Astrocyte (in vitro differentiated cells and primary cell): ENCODE data around the gene WSCD2. TPM values are rescaled to one million over a fixed set of nuclear protein-coding genes. Genes with fewer than 3 reads are reported as not detected.

Source experiments
- DNase-seq: peaks from one replicate; pipeline ENCODE4 v3.0.0-alpha.2; 2010; ENCODE audit warnings: low read depth
- FAIRE-seq: peaks from 2 replicates; lab custom pipeline; 2011; peaks lifted over from hg19 to GRCh38; lab: Jason Lieb, UNC
- H2AFZ ChIP-seq: 2 replicates; pipeline ENCODE4 v1.6.0; 2012; ENCODE audit warnings: low read depth, low read length, inconsistent platforms
- H3K27ac ChIP-seq: 2 replicates; pipeline ENCODE4 v1.5.1; 2011; ENCODE audit warnings: low read depth, low read length, inconsistent platforms
- H3K27me3 ChIP-seq: 2 replicates; pipeline ENCODE4 v1.6.0; 2011; ENCODE audit warnings: low read length, inconsistent platforms; ENCODE audit not compliant: insufficient read depth
- H3K36me3 ChIP-seq: 2 replicates; pipeline ENCODE4 v1.5.1; 2011; ENCODE audit warnings: low read length, inconsistent platforms; ENCODE audit not compliant: insufficient read depth
- H3K4me1 ChIP-seq: 2 replicates; pipeline ENCODE4 v1.5.1; 2011; ENCODE audit warnings: low read length, inconsistent platforms; ENCODE audit not compliant: insufficient read depth
- H3K4me2 ChIP-seq: 2 replicates; pipeline ENCODE4 v1.6.0; 2012; ENCODE audit warnings: low read length, inconsistent platforms
- H3K4me3 ChIP-seq: 2 replicates; pipeline ENCODE4 v1.5.1; 2011; ENCODE audit warnings: low read depth, mild to moderate bottlenecking, low read length, inconsistent platforms; ENCODE audit not compliant: insufficient read depth
- H3K79me2 ChIP-seq: 2 replicates; pipeline ENCODE4 v1.6.0; 2012; ENCODE audit warnings: mild to moderate bottlenecking, low read length, inconsistent platforms; ENCODE audit not compliant: insufficient read depth
- H3K9ac ChIP-seq: 2 replicates; pipeline ENCODE4 v1.6.0; 2012; ENCODE audit warnings: mild to moderate bottlenecking, low read length, inconsistent platforms
- H3K9me3 ChIP-seq: 2 replicates; pipeline ENCODE4 v1.5.1; 2012; ENCODE audit warnings: low read depth, mild to moderate bottlenecking, low read length, inconsistent platforms; ENCODE audit not compliant: insufficient read depth
- H4K20me1 ChIP-seq: 2 replicates; pipeline ENCODE4 v1.6.0; 2012; ENCODE audit warnings: low read length, inconsistent platforms; ENCODE audit not compliant: insufficient read depth
- H3K27ac Mint-ChIP-seq: one replicate; pipeline ENCODE4 v1.8.0; 2021; ENCODE audit warnings: mild to moderate bottlenecking, mixed read lengths; ENCODE audit not compliant: unreplicated experiment
- H3K27me3 Mint-ChIP-seq: one replicate; pipeline ENCODE4 v1.8.0; 2021; ENCODE audit warnings: low read depth, mixed read lengths; ENCODE audit not compliant: unreplicated experiment
- H3K36me3 Mint-ChIP-seq: one replicate; pipeline ENCODE4 v1.8.0; 2021; ENCODE audit warnings: low read depth, mixed read lengths; ENCODE audit not compliant: unreplicated experiment
- H3K4me1 Mint-ChIP-seq: one replicate; pipeline ENCODE4 v1.8.0; 2021; ENCODE audit warnings: low read depth, mixed read lengths; ENCODE audit not compliant: unreplicated experiment
- H3K4me3 Mint-ChIP-seq: one replicate; pipeline ENCODE4 v1.8.0; 2021; ENCODE audit warnings: mild to moderate bottlenecking, moderate library complexity, mixed read lengths; ENCODE audit not compliant: unreplicated experiment
- H3K9me3 Mint-ChIP-seq: one replicate; pipeline ENCODE4 v1.8.0; 2021; ENCODE audit warnings: mild to moderate bottlenecking, mixed read lengths; ENCODE audit not compliant: unreplicated experiment
- CTCF ChIP-seq: IDR thresholded peaks from 2 replicates; pipeline ENCODE4 v1.5.1; 2011; ENCODE audit warnings: low read depth, mild to moderate bottlenecking, inconsistent platforms, low read length, moderate library complexity; ENCODE audit not compliant: insufficient read depth
- EZH2 ChIP-seq: IDR thresholded peaks from 2 replicates; pipeline ENCODE4 v1.6.1; 2012; ENCODE audit warnings: mild to moderate bottlenecking, low read length, inconsistent platforms; ENCODE audit not compliant: insufficient read depth
- total RNA-seq: library from RNA; stranded (reverse); gene quantifications from 2 replicates; pipeline ENCODE4 v1.2.1, GENCODE V29; 2021

The WSCD2 gene
- total RNA-seq, 1 donor from 2014 or later, result 0.11 TPM

- FAIRE-seq (no peak), DNase-seq (no peak)
- peaks cover 12% of the 10 kb centered on the region for H3K27me3 Mint-ChIP-seq
- no peaks in the 10 kb centered on the region for H3K36me3 Mint-ChIP-seq
- Histone ChIP-seq H4K20me1 (no peaks in the 10 kb centered on the region), H3K4me1 (no peaks in the 10 kb centered on the region), H3K36me3 (no peaks in the 10 kb centered on the region), H3K27me3 (peaks cover 3% of the 10 kb centered on the region), H3K4me3 (no peak overlapping the region), H3K27ac (no peak overlapping the region), H3K4me2 (no peak overlapping the region), H3K79me2 (no peaks in the 10 kb centered on the region), H3K9me3 (no peaks in the 10 kb centered on the region), H3K9ac (no peak overlapping the region), H2AFZ (no peak overlapping the region)
- no peak for TF ChIP-seq CTCF
- no peak for TF ChIP-seq EZH2
- H3K4me1 Mint-ChIP-seq, result no peaks in the 10 kb centered on the region
- H3K9me3 Mint-ChIP-seq, result peaks cover 4% of the 10 kb centered on the region
- H3K4me3 Mint-ChIP-seq, result no peak overlapping the region
- H3K27ac Mint-ChIP-seq, result no peak overlapping the region
Observed at GRCh38 chr12:108241986-108242703, 113.1 kb downstream of the WSCD2 start.

GRCh38 chr12:108247130-108247529 lies 118.0 kb downstream of the WSCD2 start:
- Mint-ChIP-seq H3K4me1 (no peaks in the 10 kb centered on the region), H3K27ac (no peak overlapping the region), H3K27me3 (peaks cover 38% of the 10 kb centered on the region), H3K9me3 (no peaks in the 10 kb centered on the region), H3K4me3 (no peak overlapping the region), H3K36me3 (no peaks in the 10 kb centered on the region)
- no peak for FAIRE-seq
- H3K9ac ChIP-seq, result no peak overlapping the region
- no peak overlapping the region for H3K4me2 ChIP-seq
- no peaks in the 10 kb centered on the region for H3K27me3 ChIP-seq
- no peak for DNase-seq
- H3K9me3 ChIP-seq, result no peaks in the 10 kb centered on the region
- no peaks in the 10 kb centered on the region for H4K20me1 ChIP-seq
- no peaks in the 10 kb centered on the region for H3K4me1 ChIP-seq
- TF ChIP-seq CTCF (no peak), EZH2 (no peak)
- no peak overlapping the region for H3K27ac ChIP-seq
- no peaks in the 10 kb centered on the region for H3K36me3 ChIP-seq
- no peak overlapping the region for H2AFZ ChIP-seq
- no peak overlapping the region for H3K4me3 ChIP-seq
- H3K79me2 ChIP-seq, result no peaks in the 10 kb centered on the region

- H4K20me1 ChIP-seq, result no peaks in the 10 kb centered on the region
- H3K9me3 Mint-ChIP-seq, result no peaks in the 10 kb centered on the region
- H3K27ac ChIP-seq, result no peak overlapping the region
- H3K36me3 Mint-ChIP-seq, result no peaks in the 10 kb centered on the region
- no peak overlapping the region for H3K4me3 Mint-ChIP-seq
- H3K4me1 ChIP-seq, result no peaks in the 10 kb centered on the region
- FAIRE-seq (no peak), DNase-seq (no peak)
- H3K4me2 ChIP-seq, result no peak overlapping the region
- TF ChIP-seq EZH2, result no peak
- no peak for TF ChIP-seq CTCF
- H3K4me1 Mint-ChIP-seq, result no peaks in the 10 kb centered on the region
- no peak overlapping the region for H2AFZ ChIP-seq
- H3K9ac ChIP-seq, result no peak overlapping the region
- H3K27me3 Mint-ChIP-seq, result peaks cover 36% of the 10 kb centered on the region
- no peaks in the 10 kb centered on the region for H3K27me3 ChIP-seq
- H3K36me3 ChIP-seq, result no peaks in the 10 kb centered on the region
- H3K9me3 ChIP-seq, result no peaks in the 10 kb centered on the region
- no peaks in the 10 kb centered on the region for H3K79me2 ChIP-seq
- no peak overlapping the region for H3K27ac Mint-ChIP-seq
- no peak overlapping the region for H3K4me3 ChIP-seq
Observed at GRCh38 chr12:108248011-108248410, 118.9 kb downstream of the WSCD2 start.
